Peyer's patch (tissue), 4 donors: Measurements from ENCODE around the gene PRR23E. TPM values are rescaled to one million over a fixed set of nuclear protein-coding genes. Genes with fewer than 3 reads are reported as not detected.
A peak's percentile ranks its signal among the peaks of the same experiment; 100 is the strongest.

Experiments
- DNase-seq, 3 donors: peaks; one replicate each; pipeline ENCODE4 v3.0.0-alpha.2; 2017 to 2019
- H3K27ac ChIP-seq, 4 donors: fragments of 200-600 bp; sonication (generic); one replicate each; pipeline ENCODE4 v1.5.1; 2016 to 2019
- H3K27me3 ChIP-seq, 2 donors: fragments of 200-600 bp; sonication (generic); one replicate each; pipeline ENCODE4 v1.5.1; 2019
- H3K36me3 ChIP-seq, 3 donors: fragments of 200-600 bp; sonication (generic); one replicate each; pipeline ENCODE4 v1.5.1; 2016 to 2019
- H3K4me1 ChIP-seq, 4 donors: fragments of 200-600 bp; sonication (generic); one replicate each; pipeline ENCODE4 v1.5.1; 2016 to 2019
- H3K4me3 ChIP-seq, 4 donors: fragments of 200-600 bp; sonication (generic); 1 replicate in 3 of 4; 2 replicates in 1 of 4; pipeline ENCODE4 v1.5.1; 2016 to 2019; ENCODE audit warnings: mild to moderate bottlenecking in 1 of 4
- H3K9me3 ChIP-seq, 4 donors: fragments of 200-600 bp; sonication (generic); one replicate each; pipeline ENCODE4 v1.5.1; 2016 to 2019; ENCODE audit warnings: mild to moderate bottlenecking in 1 of 4
- POLR2A ChIP-seq, 2 donors: fragments of 450-650 bp; IDR thresholded peaks; one replicate each; pipeline ENCODE4 v1.5.1; 2017; ENCODE audit warnings: antibody characterized with exemption in 2 of 2, mild to moderate bottlenecking in 2 of 2, moderate library complexity in 2 of 2
- total RNA-seq, 4 donors: library from RNA; depleted of rRNA; stranded (reverse); fragments of >200 nt; gene quantifications; one replicate each; pipeline ENCODE4 v1.1.0, GENCODE V29; 2016
- TF ChIP-seq, protein P1 (sequence below), 6 experiments: fragments of 450-650 bp in 4 of 6; fragments of 200-600 bp in 2 of 6; sonication (generic) in 1 of 6; IDR thresholded peaks; one replicate each; pipeline ENCODE4 v1.5.1; 2017 to 2019; ENCODE audit warnings: antibody characterized with exemption in 6 of 6, mild to moderate bottlenecking in 3 of 6, moderate library complexity in 1 of 6

Gene PRR23E
- total RNA-seq, 4 donors from 2014 or later: not detected

DNA sequence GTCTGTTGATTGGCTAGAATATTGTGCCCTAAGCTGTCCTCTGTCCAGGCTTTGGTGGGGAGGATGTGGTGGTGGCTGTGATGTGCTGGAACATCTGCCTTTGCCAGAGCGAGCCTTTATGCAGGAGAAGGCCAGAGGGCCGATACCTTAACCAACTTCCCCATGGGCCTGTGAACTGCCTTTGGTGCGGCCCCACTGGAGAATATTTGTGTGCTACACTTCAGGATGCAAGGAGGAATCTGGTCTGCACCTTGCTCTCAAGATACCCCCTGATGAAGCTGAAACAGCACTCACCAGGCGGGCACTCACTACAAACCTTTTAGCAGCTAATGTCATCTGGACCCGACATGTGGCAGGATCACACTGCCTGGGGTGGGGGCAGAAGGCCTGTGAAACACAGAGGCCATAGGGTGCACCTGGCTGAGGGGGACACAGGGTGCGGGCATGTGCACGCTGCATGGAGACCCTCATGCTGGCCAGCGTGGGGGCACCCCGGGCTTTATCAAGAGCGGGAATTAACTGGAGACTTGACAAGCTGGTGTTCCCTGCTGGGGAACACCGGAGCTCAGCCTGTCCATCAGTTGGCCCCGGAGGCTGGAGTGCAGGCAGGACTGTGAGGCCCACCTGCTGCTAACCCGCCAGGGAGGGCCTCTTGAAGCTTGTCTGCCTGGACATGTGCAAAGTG, 16.4 kb downstream of the PRR23E start:
- TF ChIP-seq, protein P1, sequence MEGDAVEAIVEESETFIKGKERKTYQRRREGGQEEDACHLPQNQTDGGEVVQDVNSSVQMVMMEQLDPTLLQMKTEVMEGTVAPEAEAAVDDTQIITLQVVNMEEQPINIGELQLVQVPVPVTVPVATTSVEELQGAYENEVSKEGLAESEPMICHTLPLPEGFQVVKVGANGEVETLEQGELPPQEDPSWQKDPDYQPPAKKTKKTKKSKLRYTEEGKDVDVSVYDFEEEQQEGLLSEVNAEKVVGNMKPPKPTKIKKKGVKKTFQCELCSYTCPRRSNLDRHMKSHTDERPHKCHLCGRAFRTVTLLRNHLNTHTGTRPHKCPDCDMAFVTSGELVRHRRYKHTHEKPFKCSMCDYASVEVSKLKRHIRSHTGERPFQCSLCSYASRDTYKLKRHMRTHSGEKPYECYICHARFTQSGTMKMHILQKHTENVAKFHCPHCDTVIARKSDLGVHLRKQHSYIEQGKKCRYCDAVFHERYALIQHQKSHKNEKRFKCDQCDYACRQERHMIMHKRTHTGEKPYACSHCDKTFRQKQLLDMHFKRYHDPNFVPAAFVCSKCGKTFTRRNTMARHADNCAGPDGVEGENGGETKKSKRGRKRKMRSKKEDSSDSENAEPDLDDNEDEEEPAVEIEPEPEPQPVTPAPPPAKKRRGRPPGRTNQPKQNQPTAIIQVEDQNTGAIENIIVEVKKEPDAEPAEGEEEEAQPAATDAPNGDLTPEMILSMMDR (IDR thresholded peaks at IDR 0.05): no peak
- no peak for TF ChIP-seq POLR2A (IDR thresholded peaks at IDR 0.05)
- peak in 1 of 3 donors; percentile 29 for DNase-seq

DNA sequence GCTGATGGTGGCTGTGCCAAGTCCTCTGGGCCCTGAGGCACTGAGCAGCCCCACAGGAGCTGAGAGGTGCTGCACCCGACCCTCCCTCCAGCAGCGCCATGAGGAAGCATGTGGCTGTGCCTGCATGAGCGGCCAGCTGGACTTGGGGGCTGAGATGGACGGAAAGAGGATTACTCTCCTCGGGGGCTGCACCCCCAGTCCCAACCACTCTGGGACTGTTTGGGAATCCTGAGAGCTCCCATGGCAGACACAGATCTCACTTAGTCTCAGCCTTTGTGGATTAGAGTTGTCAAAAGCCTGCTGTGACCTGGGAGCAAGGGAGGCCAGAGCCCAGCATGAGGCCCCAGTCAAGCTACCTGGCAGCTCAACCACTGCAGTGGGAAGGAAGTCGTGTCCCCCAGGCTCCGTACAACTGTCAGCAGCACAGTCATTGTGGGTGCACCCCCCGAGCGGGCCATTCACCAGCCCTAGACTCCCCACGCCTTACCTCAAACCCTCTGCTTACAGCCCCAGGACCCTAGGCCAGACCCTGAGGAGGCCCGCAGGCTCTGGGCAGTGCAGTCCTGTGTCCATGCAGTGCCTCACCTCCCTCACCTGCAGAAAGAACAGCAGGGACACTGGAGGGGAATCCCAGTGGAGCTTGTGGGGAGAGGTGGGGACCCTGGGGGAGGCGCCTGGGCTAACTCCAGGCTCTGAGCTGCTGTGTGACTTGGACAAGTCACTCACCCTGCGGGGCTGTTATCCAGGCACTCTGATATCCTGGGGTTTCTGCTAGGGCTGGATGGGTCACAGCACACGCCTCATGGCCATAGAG, 17.1 kb downstream of the PRR23E start:
- Histone ChIP-seq H3K27ac (no peak overlapping the region), H3K9me3 (no peaks in the 10 kb centered on the region), H3K27me3 (no peaks in the 10 kb centered on the region), H3K4me1 (no peaks in the 10 kb centered on the region), H3K36me3 (no peaks in the 10 kb centered on the region), H3K4me3 (no peak overlapping the region)
- TF ChIP-seq, protein P1 (IDR thresholded peaks at IDR 0.05): no peak
- no peak for TF ChIP-seq POLR2A (IDR thresholded peaks at IDR 0.05)
- DNase-seq: no peak

More for the DNA sequence above, 16.4 kb downstream of the PRR23E start:
- Histone ChIP-seq H3K27me3 (no peaks in the 10 kb centered on the region), H3K4me3 (no peak overlapping the region), H3K9me3 (no peaks in the 10 kb centered on the region), H3K4me1 (no peaks in the 10 kb centered on the region), H3K36me3 (no peaks in the 10 kb centered on the region), H3K27ac (no peak overlapping the region)

DNA sequence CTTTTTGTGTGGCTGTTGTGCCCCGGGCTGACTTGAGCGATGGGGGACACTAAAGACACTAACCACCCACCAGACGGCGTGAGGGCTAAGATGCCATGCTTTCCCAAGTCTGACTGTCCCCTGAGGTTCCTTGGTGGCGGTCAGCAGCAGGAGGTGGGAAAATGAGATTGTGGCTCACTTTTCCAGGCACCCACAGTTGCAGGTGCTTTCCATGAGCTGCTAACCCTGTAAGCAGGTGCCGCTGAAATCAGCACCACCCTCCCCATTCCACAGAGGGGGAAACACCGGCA, 17.7 kb downstream of the PRR23E start:
- no peaks in the 10 kb centered on the region for H3K27me3 ChIP-seq
- H3K4me3 ChIP-seq: no peak overlapping the region
- DNase-seq: no peak
- no peak overlapping the region for H3K27ac ChIP-seq
- no peaks in the 10 kb centered on the region for H3K9me3 ChIP-seq
- no peaks in the 10 kb centered on the region for H3K4me1 ChIP-seq
- H3K36me3 ChIP-seq: no peaks in the 10 kb centered on the region
- no peak for TF ChIP-seq POLR2A (IDR thresholded peaks at IDR 0.05)
- TF ChIP-seq, protein P1 (IDR thresholded peaks at IDR 0.05): no peak

DNA sequence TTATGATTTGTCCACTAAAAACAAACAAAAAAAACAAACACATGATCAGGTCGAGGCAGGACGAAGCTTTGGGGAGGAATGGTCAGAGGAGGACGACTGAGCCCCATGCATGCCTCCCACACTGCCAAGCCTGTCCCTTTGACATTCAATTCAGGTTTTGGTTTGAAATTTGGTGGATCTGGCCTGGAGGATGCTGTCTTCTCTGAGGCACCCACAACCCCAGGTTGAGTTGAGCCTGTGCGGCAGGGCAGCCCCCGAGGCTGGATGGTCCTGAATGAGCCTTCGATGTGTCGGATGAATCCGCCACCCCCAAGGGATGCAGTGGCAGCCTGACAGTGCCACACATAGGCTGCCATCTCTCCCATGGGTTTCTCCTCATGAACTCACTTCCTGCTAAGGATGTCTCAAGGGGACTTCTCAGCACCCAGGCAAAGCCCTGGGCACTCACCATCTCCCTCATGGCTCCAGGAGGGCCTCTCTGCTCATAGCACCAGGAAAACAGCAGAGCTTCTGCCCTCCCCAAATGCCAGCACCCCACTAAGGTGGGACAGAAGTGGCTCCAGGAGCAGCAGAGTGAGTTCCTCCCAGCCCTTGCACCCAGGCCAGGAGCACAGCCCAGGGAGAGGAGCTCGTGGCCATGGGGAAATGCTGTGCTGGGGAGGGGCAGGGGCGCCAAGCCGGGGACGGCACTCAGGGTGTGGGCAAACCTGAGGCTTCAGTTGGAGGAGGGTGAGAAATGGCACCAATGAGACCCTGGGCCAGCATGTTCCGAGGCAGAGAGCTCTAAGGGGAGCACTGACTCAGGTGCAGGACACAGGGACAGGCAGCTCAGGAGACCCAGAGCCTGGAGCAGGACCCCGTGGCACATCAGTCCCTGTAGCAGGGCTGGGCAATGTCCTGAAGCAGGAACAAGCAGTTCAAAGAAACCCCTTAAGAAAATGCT, 18.5 kb downstream of the PRR23E start:
- Histone ChIP-seq H3K27ac (no peak overlapping the region), H3K9me3 (no peaks in the 10 kb centered on the region), H3K4me1 (no peaks in the 10 kb centered on the region), H3K4me3 (no peak overlapping the region), H3K36me3 (no peaks in the 10 kb centered on the region), H3K27me3 (no peaks in the 10 kb centered on the region)
- TF ChIP-seq POLR2A (IDR thresholded peaks at IDR 0.05): no peak
- TF ChIP-seq, protein P1 (IDR thresholded peaks at IDR 0.05): no peak
- DNase-seq: peak in 1 of 3 donors; percentile 27

DNA sequence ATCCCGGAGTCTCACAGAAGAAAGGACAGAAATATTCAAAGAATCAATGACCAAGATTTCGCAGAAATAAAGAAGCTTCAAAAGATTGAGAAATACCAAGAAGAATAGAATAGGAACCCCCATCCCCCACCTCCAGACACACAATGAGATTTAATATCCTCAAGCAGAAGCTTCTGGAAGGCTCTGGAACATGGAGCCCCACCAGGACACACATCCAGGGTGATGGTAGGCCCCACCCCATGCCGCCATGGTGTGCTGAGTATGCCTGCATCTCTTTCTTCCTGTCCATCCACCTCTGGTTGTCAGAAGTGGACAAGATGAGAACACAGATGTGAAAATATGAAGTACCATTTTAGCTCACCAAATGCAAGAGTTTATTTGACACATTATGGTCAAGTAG, 19.3 kb downstream of the PRR23E start:
- no peak overlapping the region for H3K27ac ChIP-seq
- TF ChIP-seq POLR2A (IDR thresholded peaks at IDR 0.05): no peak
- TF ChIP-seq, protein P1 (IDR thresholded peaks at IDR 0.05): no peak
- no peak overlapping the region for H3K4me3 ChIP-seq
- DNase-seq: no peak
- no peaks in the 10 kb centered on the region for H3K4me1 ChIP-seq
- no peaks in the 10 kb centered on the region for H3K27me3 ChIP-seq
- no peaks in the 10 kb centered on the region for H3K9me3 ChIP-seq
- H3K36me3 ChIP-seq: no peaks in the 10 kb centered on the region
